HepG2 (cell line): ENCODE measurements around the gene KAT2A.

Experiments used
- CEBPB ChIP-seq: IDR thresholded peaks from 2 replicates; pipeline ENCODE4 v1.6.1; 2011; ENCODE audit warnings: low read depth, low read length, improper control_type of control experiment, borderline replicate concordance
- CTCF ChIP-seq: sonication (generic); formaldehyde crosslinking; IDR thresholded peaks from 2 replicates; pipeline ENCODE4 v1.5.0; 2020; ENCODE audit warnings: mild to moderate bottlenecking, missing genetic modification reagents, moderate library complexity
- DNMT3B ChIP-seq: conservative IDR thresholded peaks from 2 replicates; pipeline ENCODE4 v1.6.1; 2016; ENCODE audit warnings: missing biosample characterization, control low read depth
- ESRRA ChIP-seq: sonication (generic); formaldehyde crosslinking; IDR thresholded peaks from 2 replicates; pipeline ENCODE4 v1.5.1; 2020; ENCODE audit warnings: mild to moderate bottlenecking, low read depth, missing genetic modification reagents
- RAD51 ChIP-seq: fragments of 450-650 bp; IDR thresholded peaks from 2 replicates; pipeline ENCODE4 v1.6.1; 2016; ENCODE audit warnings: borderline replicate concordance
- RFX5 ChIP-seq: IDR thresholded peaks from 2 replicates; pipeline ENCODE4 v1.6.1; 2011; ENCODE audit warnings: low read depth, low read length, improper control_type of control experiment
- ZKSCAN1 ChIP-seq: fragments of 150-350 bp; IDR thresholded peaks from 2 replicates; pipeline ENCODE4 v1.6.1; 2014; ENCODE audit warnings: low read length
- ZNF318 ChIP-seq: sonication (generic); formaldehyde crosslinking; IDR thresholded peaks from 2 replicates; pipeline ENCODE4 v1.4.0; 2020; ENCODE audit warnings: mild to moderate bottlenecking, missing genetic modification reagents
- ZNF337 ChIP-seq: sonication (generic); formaldehyde crosslinking; IDR thresholded peaks from 2 replicates; pipeline ENCODE4 v1.5.1; 2020; ENCODE audit warnings: missing genetic modification reagents, low read depth, mild to moderate bottlenecking, borderline replicate concordance
- ZNF354B ChIP-seq: sonication (generic); formaldehyde crosslinking; IDR thresholded peaks from 2 replicates; pipeline ENCODE4 v1.8.0; 2022; ENCODE audit warnings: mild to moderate bottlenecking, missing genetic modification reagents
- ZNF432 ChIP-seq: sonication (generic); formaldehyde crosslinking; IDR thresholded peaks from 2 replicates; pipeline ENCODE4 v1.5.0; 2020; ENCODE audit warnings: missing genetic modification reagents, mild to moderate bottlenecking, borderline replicate concordance
- ZNF646 ChIP-seq: sonication (generic); formaldehyde crosslinking; IDR thresholded peaks from 2 replicates; pipeline ENCODE4 v1.9.0; 2021; ENCODE audit warnings: mild to moderate bottlenecking, missing genetic modification reagents

- TF ChIP-seq ZNF432 (no peak), ZNF337 (no peak), RAD51 (no peak), RFX5 (no peak), CEBPB (no peak), ZNF354B (no peak), DNMT3B (no peak), CTCF (no peak), ESRRA (no peak), ZKSCAN1 (no peak), ZNF646 (CRISPR knock-in tag) (no peak), ZNF318 (CRISPR knock-in tag) (no peak)
These were observed 34.0 kb downstream of the KAT2A start for GRCh38 chr17:42087042-42087701.
